ENCODE measurements around the gene TBC1D22A. TPM values are rescaled to one million over a fixed set of nuclear protein-coding genes. Genes with fewer than 3 reads are reported as not detected.

TBC1D22A gene
- polyA plus RNA-seq, 1 donor from 2014 or later = 9.3 TPM

DNA sequence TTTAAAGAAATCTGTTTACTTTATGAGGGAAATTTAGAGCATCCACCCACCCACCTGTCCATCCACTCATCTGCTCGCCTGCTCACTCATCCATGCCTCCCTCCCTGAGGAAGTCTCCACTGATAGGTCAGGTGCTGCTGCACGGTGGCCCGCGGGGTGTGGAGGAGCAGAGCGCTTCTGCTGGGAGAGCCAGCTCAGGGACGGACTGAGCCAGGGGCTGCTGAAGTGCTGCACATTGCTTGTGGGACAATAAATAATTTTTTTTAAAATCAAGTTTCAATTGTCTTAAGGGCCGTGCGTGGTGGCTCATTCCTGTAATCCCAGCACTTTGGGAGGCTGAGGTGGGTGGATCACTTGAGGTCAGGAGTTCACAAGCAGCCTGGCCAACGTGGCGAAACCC is 148.9 kb downstream of the TBC1D22A start:
- no peak overlapping the region for H2AFZ ChIP-seq (ENCODE audit: low read depth, low read length)
- no peaks in the 10 kb centered on the region for H4K20me1 ChIP-seq (ENCODE audit: insufficient read depth)
- H3K4me2 ChIP-seq (ENCODE audit: low read length) = no peak overlapping the region
- H3K9me3 ChIP-seq (ENCODE audit: low read length) = no peaks in the 10 kb centered on the region
- no peak overlapping the region for H3K4me3 ChIP-seq (ENCODE audit: low read length)
- H3K36me3 ChIP-seq (ENCODE audit: insufficient read depth, low read length) = no peaks in the 10 kb centered on the region
- no peak for TF ChIP-seq EZH2 (IDR thresholded peaks at IDR 0.05; ENCODE audit: borderline replicate concordance, insufficient read depth, low read length, poor library complexity, severe bottlenecking)
- TF ChIP-seq POLR2AphosphoS5 (IDR thresholded peaks at IDR 0.05) = no peak
- TF ChIP-seq RAD21 (conservative IDR thresholded peaks at IDR 0.05) = no peak
- TF ChIP-seq EP300 (conservative IDR thresholded peaks at IDR 0.05; ENCODE audit: poor library complexity, severe bottlenecking) = no peak
- H3K79me2 ChIP-seq (replicated peaks; ENCODE audit: insufficient read depth, low read length) = no peaks in the 10 kb centered on the region
- H3K27me3 ChIP-seq (ENCODE audit: insufficient read depth, low read depth, low read length) = no peaks in the 10 kb centered on the region
- no peak overlapping the region for H3K9ac ChIP-seq (ENCODE audit: low read length)
- H3K9me2 ChIP-seq (ENCODE audit: insufficient read depth, low read length) = no peaks in the 10 kb centered on the region
- no peak overlapping the region for H3K27ac ChIP-seq (ENCODE audit: low read length)
- no peaks in the 10 kb centered on the region for H3F3A ChIP-seq (ENCODE audit: insufficient read depth, low read length, poor library complexity, severe bottlenecking)

DNA sequence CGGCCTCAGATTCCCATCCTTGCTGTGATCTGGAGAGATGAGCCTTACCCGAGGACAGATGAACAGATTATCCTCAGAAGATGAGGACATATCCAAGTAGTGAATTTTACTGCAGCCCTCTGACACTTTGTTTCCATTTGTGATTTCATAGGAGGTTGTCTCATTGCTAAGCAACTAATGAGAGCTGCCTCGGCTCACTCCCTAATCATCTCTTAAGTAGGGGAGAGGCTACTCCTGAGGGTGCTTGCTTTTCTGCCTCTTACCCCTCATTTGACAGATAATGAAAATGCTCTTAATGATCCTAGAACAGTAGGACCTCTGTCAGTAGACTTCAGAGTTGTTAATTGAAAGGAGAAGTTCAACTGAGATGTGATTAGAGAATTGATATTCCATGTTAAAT is 150.9 kb downstream of the TBC1D22A start:
- Histone ChIP-seq H3K79me2 (replicated peaks; ENCODE audit: insufficient read depth, low read length) (no peaks in the 10 kb centered on the region), H3K4me3 (ENCODE audit: low read length) (peak overlapping the region; percentile 18), H3K9ac (ENCODE audit: low read length) (no peak overlapping the region), H4K20me1 (ENCODE audit: insufficient read depth) (no peaks in the 10 kb centered on the region), H3F3A (ENCODE audit: insufficient read depth, low read length, poor library complexity, severe bottlenecking) (no peaks in the 10 kb centered on the region), H3K27me3 (ENCODE audit: insufficient read depth, low read depth, low read length) (no peaks in the 10 kb centered on the region), H2AFZ (ENCODE audit: low read depth, low read length) (no peak overlapping the region), H3K9me2 (ENCODE audit: insufficient read depth, low read length) (no peaks in the 10 kb centered on the region), H3K36me3 (ENCODE audit: insufficient read depth, low read length) (no peaks in the 10 kb centered on the region), H3K4me2 (ENCODE audit: low read length) (no peak overlapping the region), H3K27ac (ENCODE audit: low read length) (no peak overlapping the region), H3K9me3 (ENCODE audit: low read length) (no peaks in the 10 kb centered on the region)
- no peak for TF ChIP-seq POLR2AphosphoS5 (IDR thresholded peaks at IDR 0.05)
- TF ChIP-seq TAF1 (IDR thresholded peaks at IDR 0.05; ENCODE audit: low read depth) = no peak
- TF ChIP-seq RAD21 (conservative IDR thresholded peaks at IDR 0.05) = no peak
- TF ChIP-seq SMC3 (conservative IDR thresholded peaks at IDR 0.05; ENCODE audit: poor library complexity) = no peak
- TF ChIP-seq EZH2 (IDR thresholded peaks at IDR 0.05; ENCODE audit: borderline replicate concordance, insufficient read depth, low read length, poor library complexity, severe bottlenecking) = no peak
- TF ChIP-seq, protein P1, sequence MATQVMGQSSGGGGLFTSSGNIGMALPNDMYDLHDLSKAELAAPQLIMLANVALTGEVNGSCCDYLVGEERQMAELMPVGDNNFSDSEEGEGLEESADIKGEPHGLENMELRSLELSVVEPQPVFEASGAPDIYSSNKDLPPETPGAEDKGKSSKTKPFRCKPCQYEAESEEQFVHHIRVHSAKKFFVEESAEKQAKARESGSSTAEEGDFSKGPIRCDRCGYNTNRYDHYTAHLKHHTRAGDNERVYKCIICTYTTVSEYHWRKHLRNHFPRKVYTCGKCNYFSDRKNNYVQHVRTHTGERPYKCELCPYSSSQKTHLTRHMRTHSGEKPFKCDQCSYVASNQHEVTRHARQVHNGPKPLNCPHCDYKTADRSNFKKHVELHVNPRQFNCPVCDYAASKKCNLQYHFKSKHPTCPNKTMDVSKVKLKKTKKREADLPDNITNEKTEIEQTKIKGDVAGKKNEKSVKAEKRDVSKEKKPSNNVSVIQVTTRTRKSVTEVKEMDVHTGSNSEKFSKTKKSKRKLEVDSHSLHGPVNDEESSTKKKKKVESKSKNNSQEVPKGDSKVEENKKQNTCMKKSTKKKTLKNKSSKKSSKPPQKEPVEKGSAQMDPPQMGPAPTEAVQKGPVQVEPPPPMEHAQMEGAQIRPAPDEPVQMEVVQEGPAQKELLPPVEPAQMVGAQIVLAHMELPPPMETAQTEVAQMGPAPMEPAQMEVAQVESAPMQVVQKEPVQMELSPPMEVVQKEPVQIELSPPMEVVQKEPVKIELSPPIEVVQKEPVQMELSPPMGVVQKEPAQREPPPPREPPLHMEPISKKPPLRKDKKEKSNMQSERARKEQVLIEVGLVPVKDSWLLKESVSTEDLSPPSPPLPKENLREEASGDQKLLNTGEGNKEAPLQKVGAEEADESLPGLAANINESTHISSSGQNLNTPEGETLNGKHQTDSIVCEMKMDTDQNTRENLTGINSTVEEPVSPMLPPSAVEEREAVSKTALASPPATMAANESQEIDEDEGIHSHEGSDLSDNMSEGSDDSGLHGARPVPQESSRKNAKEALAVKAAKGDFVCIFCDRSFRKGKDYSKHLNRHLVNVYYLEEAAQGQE (IDR thresholded peaks at IDR 0.05; ENCODE audit: borderline replicate concordance) = no peak

DNA sequence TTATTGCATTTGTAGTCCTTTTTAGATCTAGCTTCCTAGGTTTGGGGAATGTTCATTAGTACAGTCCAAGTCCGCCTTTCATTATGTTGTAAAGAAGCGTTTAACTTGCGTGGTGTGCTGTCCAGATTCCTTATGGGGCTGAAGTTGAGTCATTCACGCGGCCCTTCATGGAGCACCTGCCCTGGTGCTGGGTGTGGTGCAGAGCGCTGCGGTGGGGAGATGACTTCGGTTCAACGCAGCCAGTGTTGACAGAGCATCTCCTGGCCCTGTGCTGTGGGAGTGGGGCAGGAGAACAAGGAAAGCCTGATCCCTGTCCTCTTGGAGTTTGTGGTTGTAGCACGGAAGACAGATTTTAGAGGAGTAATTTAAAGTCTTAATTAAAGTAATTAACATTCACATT is 152.0 kb downstream of the TBC1D22A start:
- Histone ChIP-seq H3K27me3 (ENCODE audit: insufficient read depth, low read depth, low read length) (no peaks in the 10 kb centered on the region), H3K36me3 (ENCODE audit: insufficient read depth, low read length) (no peaks in the 10 kb centered on the region), H3K9ac (ENCODE audit: low read length) (no peak overlapping the region), H3K27ac (ENCODE audit: low read length) (no peak overlapping the region), H3K79me2 (replicated peaks; ENCODE audit: insufficient read depth, low read length) (no peaks in the 10 kb centered on the region), H3F3A (ENCODE audit: insufficient read depth, low read length, poor library complexity, severe bottlenecking) (no peaks in the 10 kb centered on the region), H4K20me1 (ENCODE audit: insufficient read depth) (no peaks in the 10 kb centered on the region), H3K4me3 (ENCODE audit: low read length) (no peak overlapping the region), H3K9me2 (ENCODE audit: insufficient read depth, low read length) (no peaks in the 10 kb centered on the region), H2AFZ (ENCODE audit: low read depth, low read length) (no peak overlapping the region), H3K9me3 (ENCODE audit: low read length) (no peaks in the 10 kb centered on the region), H3K4me2 (ENCODE audit: low read length) (no peak overlapping the region)
- TF ChIP-seq POLR2AphosphoS5 (IDR thresholded peaks at IDR 0.05) (no peak), MXI1 (conservative IDR thresholded peaks at IDR 0.05; ENCODE audit: poor library complexity, severe bottlenecking) (no peak), SMC3 (conservative IDR thresholded peaks at IDR 0.05; ENCODE audit: poor library complexity) (no peak), RAD21 (conservative IDR thresholded peaks at IDR 0.05) (no peak), EP300 (conservative IDR thresholded peaks at IDR 0.05; ENCODE audit: poor library complexity, severe bottlenecking) (no peak)
- TF ChIP-seq, protein P1 (IDR thresholded peaks at IDR 0.05; ENCODE audit: borderline replicate concordance) = no peak
- TF ChIP-seq, protein P2, sequence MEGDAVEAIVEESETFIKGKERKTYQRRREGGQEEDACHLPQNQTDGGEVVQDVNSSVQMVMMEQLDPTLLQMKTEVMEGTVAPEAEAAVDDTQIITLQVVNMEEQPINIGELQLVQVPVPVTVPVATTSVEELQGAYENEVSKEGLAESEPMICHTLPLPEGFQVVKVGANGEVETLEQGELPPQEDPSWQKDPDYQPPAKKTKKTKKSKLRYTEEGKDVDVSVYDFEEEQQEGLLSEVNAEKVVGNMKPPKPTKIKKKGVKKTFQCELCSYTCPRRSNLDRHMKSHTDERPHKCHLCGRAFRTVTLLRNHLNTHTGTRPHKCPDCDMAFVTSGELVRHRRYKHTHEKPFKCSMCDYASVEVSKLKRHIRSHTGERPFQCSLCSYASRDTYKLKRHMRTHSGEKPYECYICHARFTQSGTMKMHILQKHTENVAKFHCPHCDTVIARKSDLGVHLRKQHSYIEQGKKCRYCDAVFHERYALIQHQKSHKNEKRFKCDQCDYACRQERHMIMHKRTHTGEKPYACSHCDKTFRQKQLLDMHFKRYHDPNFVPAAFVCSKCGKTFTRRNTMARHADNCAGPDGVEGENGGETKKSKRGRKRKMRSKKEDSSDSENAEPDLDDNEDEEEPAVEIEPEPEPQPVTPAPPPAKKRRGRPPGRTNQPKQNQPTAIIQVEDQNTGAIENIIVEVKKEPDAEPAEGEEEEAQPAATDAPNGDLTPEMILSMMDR (IDR thresholded peaks at IDR 0.05; ENCODE audit: poor library complexity, severe bottlenecking) = no peak
